BE2C (cell line): Measurements from ENCODE around the gene SNX27.

ENCODE experiments used
- DNase-seq: peaks from one replicate; pipeline ENCODE4 v3.0.0-alpha.2; 2020
- H3K27me3 ChIP-seq: fragments of 250-450 bp; sonication (Bioruptor Pico); 2 replicates; pipeline ENCODE4 v1.5.1; 2020; ENCODE audit warnings: mild to moderate bottlenecking
- H3K36me3 ChIP-seq: fragments of 250-450 bp; sonication (Bioruptor Pico); 2 replicates; pipeline ENCODE4 v1.5.1; 2020; ENCODE audit warnings: mild to moderate bottlenecking
- H3K4me1 ChIP-seq: fragments of 250-450 bp; sonication (Bioruptor Pico); 2 replicates; pipeline ENCODE4 v1.5.1; 2020
- H3K4me3 ChIP-seq: 2 replicates; pipeline ENCODE4 v1.5.1; 2011; ENCODE audit warnings: low read depth, low read length
- H3K9me3 ChIP-seq: fragments of 250-450 bp; sonication (Bioruptor Pico); 2 replicates; pipeline ENCODE4 v1.5.1; 2020
- CTCF ChIP-seq: IDR thresholded peaks from 2 replicates; pipeline ENCODE4 v1.5.1; 2012; ENCODE audit warnings: mild to moderate bottlenecking, low read depth, low read length

Gene SNX27

DNA sequence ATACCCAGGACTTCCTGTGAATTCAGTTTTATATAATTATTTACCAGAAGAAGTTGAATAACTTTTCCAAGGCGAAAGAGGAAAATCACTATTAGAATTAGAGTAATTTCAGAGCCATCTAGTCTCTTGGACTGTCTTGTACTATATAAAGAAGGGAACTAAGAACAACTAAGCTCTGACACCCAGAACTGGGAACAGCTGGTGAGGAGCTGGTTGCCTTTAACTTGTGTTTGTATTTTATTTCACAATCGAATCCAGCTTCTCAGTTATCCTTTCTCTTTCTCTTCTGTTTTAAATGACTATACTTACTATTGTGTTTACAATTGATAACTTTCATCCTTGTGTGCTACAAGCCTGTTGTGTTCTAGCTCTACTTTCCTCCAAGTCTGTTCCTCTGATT, 8.4 kb downstream of the SNX27 start:
- H3K36me3 ChIP-seq: no peaks in the 10 kb centered on the region

GRCh38 chr1:151621351-151621750, 9.5 kb downstream of the SNX27 start:
- Histone ChIP-seq H3K36me3 (no peaks in the 10 kb centered on the region), H3K4me1 (peaks cover 25% of the 10 kb centered on the region), H3K27me3 (no peaks in the 10 kb centered on the region), H3K9me3 (no peaks in the 10 kb centered on the region), H3K4me3 (no peak overlapping the region)
- no peak for TF ChIP-seq CTCF
- DNase-seq: peak; percentile 14

More for the DNA sequence above, 8.4 kb downstream of the SNX27 start:
- no peaks in the 10 kb centered on the region for H3K9me3 ChIP-seq
- no peak overlapping the region for H3K4me3 ChIP-seq
- peaks cover 25% of the 10 kb centered on the region for H3K4me1 ChIP-seq
- DNase-seq: no peak
- H3K27me3 ChIP-seq: no peaks in the 10 kb centered on the region
- no peak for TF ChIP-seq CTCF

DNA sequence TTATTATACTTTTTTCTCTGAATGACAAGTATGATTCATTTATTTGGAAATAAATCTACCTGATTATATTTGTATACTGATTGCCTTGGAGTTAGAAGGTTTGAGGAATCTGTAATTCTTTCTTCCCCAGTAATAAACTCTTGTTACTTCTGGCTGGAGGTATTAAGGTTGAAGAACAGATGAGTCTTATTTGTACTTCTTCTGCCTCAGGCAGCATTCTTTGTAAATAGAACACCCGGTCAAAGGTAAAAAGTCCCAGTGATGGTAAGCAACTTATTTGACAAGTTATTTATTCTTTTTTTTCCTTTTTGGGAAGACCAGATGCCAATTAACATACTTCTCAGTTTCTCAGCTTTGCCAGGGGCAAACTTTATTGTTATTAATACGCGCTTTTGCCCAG, 12.9 kb downstream of the SNX27 start:
- no peak for DNase-seq
- H3K4me3 ChIP-seq: no peak overlapping the region
- H3K36me3 ChIP-seq: no peaks in the 10 kb centered on the region
- H3K4me1 ChIP-seq: peaks cover 15% of the 10 kb centered on the region
- no peak for TF ChIP-seq CTCF
- no peaks in the 10 kb centered on the region for H3K9me3 ChIP-seq
- H3K27me3 ChIP-seq: no peaks in the 10 kb centered on the region

DNA sequence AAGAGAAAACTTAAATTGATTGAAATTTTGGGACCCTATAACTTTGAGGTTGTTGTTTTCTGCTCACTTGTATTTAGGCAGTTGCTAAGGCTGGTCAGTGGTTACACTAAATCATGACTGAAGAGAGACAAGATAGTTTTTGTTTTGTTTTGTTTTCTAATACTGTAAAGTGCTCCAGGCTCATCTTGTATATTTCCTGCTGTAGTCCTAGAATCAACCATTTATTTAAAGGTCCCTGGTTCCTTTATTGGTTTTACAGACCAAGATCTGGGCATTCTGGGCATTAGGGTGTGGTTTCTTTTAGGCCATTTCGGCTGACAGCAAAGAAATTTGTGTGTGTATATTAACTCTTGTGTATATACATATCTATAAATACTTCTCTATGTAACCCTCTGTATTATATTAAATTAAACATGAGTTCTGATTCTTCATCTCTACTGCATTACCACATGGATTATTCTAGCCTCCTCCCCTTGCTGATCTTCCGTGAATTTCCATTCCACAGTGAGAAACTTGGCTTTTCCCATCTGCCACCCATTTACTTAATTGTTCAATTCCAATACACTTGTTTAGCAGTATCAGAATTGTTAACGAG, 15.0 kb downstream of the SNX27 start:
- DNase-seq: no peak
- peaks cover 8% of the 10 kb centered on the region for H3K4me1 ChIP-seq
- H3K27me3 ChIP-seq: no peaks in the 10 kb centered on the region
- no peaks in the 10 kb centered on the region for H3K36me3 ChIP-seq
- no peak for TF ChIP-seq CTCF
- H3K4me3 ChIP-seq: no peak overlapping the region
- H3K9me3 ChIP-seq: no peaks in the 10 kb centered on the region

DNA sequence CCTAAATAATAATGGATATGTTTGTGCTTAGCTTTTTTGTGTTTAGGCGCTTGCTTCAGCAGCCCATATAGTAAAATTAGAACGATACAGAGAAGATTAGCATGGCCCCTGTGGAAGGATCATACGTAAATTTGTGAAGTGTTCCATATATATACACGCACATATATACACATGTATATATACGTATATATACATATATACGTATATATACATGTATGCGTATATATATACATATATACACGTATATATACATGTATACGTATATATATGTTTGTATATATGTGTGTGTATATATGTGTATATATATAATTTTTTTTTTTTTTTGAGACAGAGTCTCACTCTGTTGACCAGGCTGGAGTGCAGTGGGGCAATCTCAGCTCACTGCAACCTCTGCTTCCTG, 17.4 kb downstream of the SNX27 start:
- no peak for DNase-seq
- Histone ChIP-seq H3K4me1 (no peaks in the 10 kb centered on the region), H3K4me3 (no peak overlapping the region), H3K9me3 (no peaks in the 10 kb centered on the region), H3K27me3 (no peaks in the 10 kb centered on the region), H3K36me3 (no peaks in the 10 kb centered on the region)
- no peak for TF ChIP-seq CTCF

DNA sequence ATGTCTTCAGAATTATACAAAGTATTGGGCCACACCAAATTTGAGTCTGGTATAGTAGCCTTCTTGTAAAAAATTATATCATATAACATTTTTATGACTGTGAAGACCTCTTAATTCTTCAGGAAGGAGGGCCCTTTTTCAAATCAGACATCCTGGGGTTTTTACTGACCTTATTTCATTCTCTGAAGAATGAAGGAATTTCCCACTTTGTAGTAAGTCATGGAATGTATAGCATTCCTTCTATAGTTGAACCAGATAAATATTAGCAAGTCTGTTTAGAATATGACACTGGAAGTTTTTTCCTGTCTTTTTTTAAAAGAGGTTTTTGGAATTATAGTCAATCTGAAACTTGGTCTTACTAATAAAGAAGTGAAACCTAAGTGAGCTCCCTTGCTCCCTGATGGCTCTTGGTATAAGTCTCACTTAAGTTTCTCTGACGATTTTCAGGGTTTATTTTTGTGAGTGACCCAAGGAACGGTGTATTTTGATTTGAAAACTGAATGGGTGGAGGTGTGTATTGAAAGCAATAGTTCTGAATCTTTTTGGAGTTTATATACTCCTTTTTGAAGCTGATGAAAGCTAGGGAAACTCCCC, 23.7 kb downstream of the SNX27 start:
- H3K4me3 ChIP-seq: no peak overlapping the region
- no peak for DNase-seq
- H3K4me1 ChIP-seq: no peaks in the 10 kb centered on the region; the same call in 1 of the 2 replicates
- H3K36me3 ChIP-seq: 0 out of 2 replicates have a peak, but pooled peaks cover 2% of the 10 kb centered on the region
- no peaks in the 10 kb centered on the region for H3K27me3 ChIP-seq
- TF ChIP-seq CTCF: no peak
- H3K9me3 ChIP-seq: no peaks in the 10 kb centered on the region
